B cell (primary cell): ENCODE results near the gene PXK.

ENCODE experiments used
- EZH2 ChIP-seq: IDR thresholded peaks from 2 replicates; pipeline ENCODE4 v1.6.1; 2012; ENCODE audit warnings: borderline replicate concordance, low read depth, mild to moderate bottlenecking, moderate library complexity, low read length; ENCODE audit not compliant: insufficient read depth, poor library complexity, severe bottlenecking
- TF ChIP-seq, protein P1 (sequence below): fragments of 200-600 bp; IDR thresholded peaks from one replicate; pipeline ENCODE4 v1.8.0; 2022; ENCODE audit warnings: antibody characterized with exemption, mild to moderate bottlenecking

GRCh38 chr3:58462829-58463180, 130.1 kb downstream of the PXK start:
- TF ChIP-seq, protein P1, sequence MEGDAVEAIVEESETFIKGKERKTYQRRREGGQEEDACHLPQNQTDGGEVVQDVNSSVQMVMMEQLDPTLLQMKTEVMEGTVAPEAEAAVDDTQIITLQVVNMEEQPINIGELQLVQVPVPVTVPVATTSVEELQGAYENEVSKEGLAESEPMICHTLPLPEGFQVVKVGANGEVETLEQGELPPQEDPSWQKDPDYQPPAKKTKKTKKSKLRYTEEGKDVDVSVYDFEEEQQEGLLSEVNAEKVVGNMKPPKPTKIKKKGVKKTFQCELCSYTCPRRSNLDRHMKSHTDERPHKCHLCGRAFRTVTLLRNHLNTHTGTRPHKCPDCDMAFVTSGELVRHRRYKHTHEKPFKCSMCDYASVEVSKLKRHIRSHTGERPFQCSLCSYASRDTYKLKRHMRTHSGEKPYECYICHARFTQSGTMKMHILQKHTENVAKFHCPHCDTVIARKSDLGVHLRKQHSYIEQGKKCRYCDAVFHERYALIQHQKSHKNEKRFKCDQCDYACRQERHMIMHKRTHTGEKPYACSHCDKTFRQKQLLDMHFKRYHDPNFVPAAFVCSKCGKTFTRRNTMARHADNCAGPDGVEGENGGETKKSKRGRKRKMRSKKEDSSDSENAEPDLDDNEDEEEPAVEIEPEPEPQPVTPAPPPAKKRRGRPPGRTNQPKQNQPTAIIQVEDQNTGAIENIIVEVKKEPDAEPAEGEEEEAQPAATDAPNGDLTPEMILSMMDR: no peak
- TF ChIP-seq EZH2: no peak
